GM21619 (cell line): ENCODE data around the gene MLEC.
A peak's percentile ranks its signal among the peaks of the same experiment; 100 is the strongest.
"Not testable (repeated sequence)": the region's sequence is repeated elsewhere in the genome, so short reads cannot be mapped to it uniquely, and the experiment has no call there.

Experiments
- ATAC-seq: cut with Tn5 transposase; IDR thresholded peaks from one replicate; pipeline ENCODE4 v1.9.1; 2021; ENCODE audit not compliant: unreplicated experiment

The MLEC gene

GRCh38 chr12:120720234-120720986 lies 33.5 kb downstream of the MLEC start:
- no peak for ATAC-seq

- ATAC-seq = no peak
Measured at GRCh38 chr12:120720987-120721801, 34.2 kb downstream of the MLEC start.

GRCh38 chr12:120721866-120722265 lies 34.9 kb downstream of the MLEC start:
- ATAC-seq = no peak

GRCh38 chr12:120722784-120723183 lies 35.8 kb downstream of the MLEC start:
- ATAC-seq = no peak

- no peak for ATAC-seq
Measured at GRCh38 chr12:120724720-120725119, 37.8 kb downstream of the MLEC start.

- no peak for ATAC-seq
Measured at GRCh38 chr12:120725151-120725658, 38.3 kb downstream of the MLEC start.

GRCh38 chr12:120725659-120726509 lies 38.9 kb downstream of the MLEC start, which contains the start of gene ACADS:
TSS of gene ACADS (plus strand) at chr12:120725826. CDS start at chr12:120725886, 60 bp downstream.
- peak; percentile 92 for ATAC-seq

- no peak for ATAC-seq
Measured at GRCh38 chr12:120726510-120726793, 39.5 kb downstream of the MLEC start.

- ATAC-seq = no peak
Measured at GRCh38 chr12:120726961-120727360, 40.0 kb downstream of the MLEC start.

GRCh38 chr12:120732198-120732597 lies 45.2 kb downstream of the MLEC start:
- not testable (repeated sequence) for ATAC-seq

- no peak for ATAC-seq
Measured at GRCh38 chr12:120733574-120733973, 46.6 kb downstream of the MLEC start.

GRCh38 chr12:120734210-120734609 lies 47.3 kb downstream of the MLEC start:
- no peak for ATAC-seq

- ATAC-seq = no peak
Measured at GRCh38 chr12:120735181-120735580, 48.2 kb downstream of the MLEC start.

- no peak for ATAC-seq
Measured at GRCh38 chr12:120736404-120737331, 49.7 kb downstream of the MLEC start.

- ATAC-seq = no peak
Measured at GRCh38 chr12:120737557-120738251, 50.8 kb downstream of the MLEC start.

GRCh38 chr12:120738252-120739030 lies 51.5 kb downstream of the MLEC start:
- ATAC-seq = no peak

- no peak for ATAC-seq
Measured at GRCh38 chr12:120739031-120739762, 52.2 kb downstream of the MLEC start.
